Uterus (tissue), 4 donors: ENCODE measurements around the gene PDE3B. TPM values are rescaled to one million over a fixed set of nuclear protein-coding genes. Genes with fewer than 3 reads are reported as not detected.
"Not testable (repeated sequence)": the region's sequence is repeated elsewhere in the genome, so short reads cannot be mapped to it uniquely, and the experiment has no call there.

ENCODE experiments used
- DNase-seq, 2 donors: peaks; one replicate each; pipeline ENCODE4 v3.0.0-alpha.2; 2019 to 2020
- H3K27ac ChIP-seq, 2 donors: fragments of 200-600 bp; sonication (generic); 1 replicate in 1 of 2; 2 replicates in 1 of 2; pipeline ENCODE4 v1.5.1; 2016 to 2018
- H3K27me3 ChIP-seq, 2 donors: fragments of 200-600 bp; sonication (generic); one replicate each; pipeline ENCODE4 v1.5.1; 2018 to 2019; ENCODE audit warnings: control low read depth in 1 of 2
- H3K36me3 ChIP-seq, 2 donors: fragments of 200-600 bp; sonication (generic); one replicate each; pipeline ENCODE4 v1.5.1; 2019; ENCODE audit warnings: control low read depth in 1 of 2
- H3K4me1 ChIP-seq, 2 donors: fragments of 200-600 bp; sonication (generic); one replicate each; pipeline ENCODE4 v1.5.1; 2018 to 2019; ENCODE audit warnings: control low read depth in 1 of 2
- H3K4me3 ChIP-seq, 2 donors: fragments of 200-600 bp; sonication (generic); 1 replicate in 1 of 2; 2 replicates in 1 of 2; pipeline ENCODE4 v1.5.1; 2018 to 2019; ENCODE audit warnings: mild to moderate bottlenecking in 1 of 2
- H3K9me3 ChIP-seq, 2 donors: fragments of 200-600 bp; sonication (generic); one replicate each; pipeline ENCODE4 v1.5.1; 2019; ENCODE audit warnings: control low read depth in 1 of 2
- POLR2A ChIP-seq, 2 donors: fragments of 450-650 bp; IDR thresholded peaks; one replicate each; pipeline ENCODE4 v1.6.1; 2016; ENCODE audit warnings: antibody characterized with exemption in 2 of 2, mild to moderate bottlenecking in 1 of 2, moderate library complexity in 1 of 2
- intact Hi-C: fragments of 100-400 bp; cut with DNase I; formaldehyde crosslinking; loops from one replicate; pipeline ENCODE4 v1.15.1; 2023; ENCODE audit warnings: low total_unique reads
- total RNA-seq, 4 donors: library from RNA; depleted of rRNA in 3 of 4; stranded (reverse); fragments of >200 nt in 3 of 4; gene quantifications; one replicate each; pipeline versions ENCODE4 v1.1.0 to v1.2.4, GENCODE V29; 2014 to 2023
- TF ChIP-seq, protein P1 (sequence below), 4 experiments: fragments of 200-600 bp in 2 of 4; fragments of 450-650 bp in 2 of 4; sonication (generic) in 2 of 4; IDR thresholded peaks; one replicate each; pipeline ENCODE4 v1.5.1; 2016 to 2019; ENCODE audit warnings: antibody characterized with exemption in 4 of 4, mild to moderate bottlenecking in 2 of 4, moderate library complexity in 1 of 4
- donor health status: DM: yes; HTN: yes; CAD: no.

The PDE3B gene
- total RNA-seq, 4 donors from 2014 or later, result 1.5 to 10.8 (median 3.9) TPM

DNA sequence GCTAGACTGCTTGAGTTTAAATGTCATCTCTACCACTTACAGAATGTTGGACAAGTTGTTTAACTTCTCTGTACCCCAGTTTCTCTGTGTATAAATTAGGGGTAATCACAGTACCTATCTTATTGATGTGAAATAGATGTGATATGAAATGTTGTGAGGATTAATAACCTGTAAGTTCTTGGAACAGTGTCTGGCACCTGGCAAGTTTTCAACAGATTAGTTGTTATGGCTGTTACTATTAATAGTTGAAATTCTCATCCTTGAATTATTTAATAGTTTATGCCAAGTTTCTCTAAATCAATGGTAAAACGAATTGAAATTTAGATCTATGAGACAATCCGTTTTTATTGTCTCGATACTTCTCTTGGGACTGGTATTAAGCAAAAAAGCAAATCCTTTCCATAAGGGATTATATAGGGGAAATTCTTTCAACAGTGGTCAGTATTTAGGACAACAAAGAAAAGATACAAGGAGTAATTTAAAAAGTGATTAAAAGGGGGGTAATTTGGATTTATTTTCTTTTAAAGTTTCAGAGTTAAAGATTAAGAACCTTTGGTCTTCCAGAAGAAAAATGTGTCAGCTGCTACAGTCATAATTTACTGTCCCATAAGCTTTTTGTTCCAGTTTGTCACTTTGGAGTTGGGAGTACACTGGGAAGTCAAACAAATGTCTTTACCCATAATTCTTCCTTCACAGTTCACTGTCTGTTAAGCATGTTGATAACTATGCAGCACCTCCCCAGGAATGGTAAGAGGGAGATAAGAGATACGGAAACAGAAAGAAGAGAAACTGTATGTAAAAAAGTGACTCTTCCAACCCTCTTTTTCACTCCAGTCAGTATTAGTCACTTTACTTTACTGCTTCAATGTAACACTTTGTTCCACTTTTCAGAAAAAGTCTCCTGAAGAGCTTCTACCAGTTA is 13.2 kb downstream of the PDE3B start:
- Histone ChIP-seq H3K4me3 (no peak overlapping the region), H3K27ac (no peak overlapping the region), H3K4me1 (no peaks in the 10 kb centered on the region), H3K9me3 (no peaks in the 10 kb centered on the region), H3K27me3 (no peaks in the 10 kb centered on the region), H3K36me3 (no peaks in the 10 kb centered on the region)
- intact Hi-C loops, result no loop called here
- DNase-seq, result no peak
- TF ChIP-seq, protein P1, sequence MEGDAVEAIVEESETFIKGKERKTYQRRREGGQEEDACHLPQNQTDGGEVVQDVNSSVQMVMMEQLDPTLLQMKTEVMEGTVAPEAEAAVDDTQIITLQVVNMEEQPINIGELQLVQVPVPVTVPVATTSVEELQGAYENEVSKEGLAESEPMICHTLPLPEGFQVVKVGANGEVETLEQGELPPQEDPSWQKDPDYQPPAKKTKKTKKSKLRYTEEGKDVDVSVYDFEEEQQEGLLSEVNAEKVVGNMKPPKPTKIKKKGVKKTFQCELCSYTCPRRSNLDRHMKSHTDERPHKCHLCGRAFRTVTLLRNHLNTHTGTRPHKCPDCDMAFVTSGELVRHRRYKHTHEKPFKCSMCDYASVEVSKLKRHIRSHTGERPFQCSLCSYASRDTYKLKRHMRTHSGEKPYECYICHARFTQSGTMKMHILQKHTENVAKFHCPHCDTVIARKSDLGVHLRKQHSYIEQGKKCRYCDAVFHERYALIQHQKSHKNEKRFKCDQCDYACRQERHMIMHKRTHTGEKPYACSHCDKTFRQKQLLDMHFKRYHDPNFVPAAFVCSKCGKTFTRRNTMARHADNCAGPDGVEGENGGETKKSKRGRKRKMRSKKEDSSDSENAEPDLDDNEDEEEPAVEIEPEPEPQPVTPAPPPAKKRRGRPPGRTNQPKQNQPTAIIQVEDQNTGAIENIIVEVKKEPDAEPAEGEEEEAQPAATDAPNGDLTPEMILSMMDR (IDR thresholded peaks at IDR 0.05), result no peak
- no peak for TF ChIP-seq POLR2A (IDR thresholded peaks at IDR 0.05)

DNA sequence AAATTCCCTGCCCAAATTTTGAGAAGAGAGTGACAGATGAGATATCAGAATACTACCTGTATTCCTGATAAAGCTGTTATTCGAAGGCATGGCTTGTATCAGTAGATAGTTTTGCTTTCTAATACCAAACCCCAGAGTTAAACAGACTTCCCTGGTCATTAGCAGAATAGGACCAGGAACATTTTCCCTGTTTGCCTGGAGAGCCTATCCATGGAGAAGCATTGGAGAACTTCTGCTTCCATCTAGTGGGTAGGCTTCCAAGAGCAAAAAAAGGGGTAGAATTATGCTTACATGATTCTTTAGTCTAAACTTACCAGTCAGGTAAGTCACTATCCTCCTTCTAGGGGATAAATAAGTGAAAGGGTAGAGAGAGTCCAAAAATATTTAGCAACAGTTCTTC is 14.2 kb downstream of the PDE3B start:
- H3K4me3 ChIP-seq, result no peak overlapping the region
- H3K4me1 ChIP-seq, result no peaks in the 10 kb centered on the region
- H3K36me3 ChIP-seq, result no peaks in the 10 kb centered on the region
- DNase-seq, result no peak
- intact Hi-C loops, result no loop called here
- H3K9me3 ChIP-seq, result no peaks in the 10 kb centered on the region
- no peak for TF ChIP-seq POLR2A (IDR thresholded peaks at IDR 0.05)
- TF ChIP-seq, protein P1 (IDR thresholded peaks at IDR 0.05), result no peak
- no peak overlapping the region for H3K27ac ChIP-seq
- no peaks in the 10 kb centered on the region for H3K27me3 ChIP-seq

DNA sequence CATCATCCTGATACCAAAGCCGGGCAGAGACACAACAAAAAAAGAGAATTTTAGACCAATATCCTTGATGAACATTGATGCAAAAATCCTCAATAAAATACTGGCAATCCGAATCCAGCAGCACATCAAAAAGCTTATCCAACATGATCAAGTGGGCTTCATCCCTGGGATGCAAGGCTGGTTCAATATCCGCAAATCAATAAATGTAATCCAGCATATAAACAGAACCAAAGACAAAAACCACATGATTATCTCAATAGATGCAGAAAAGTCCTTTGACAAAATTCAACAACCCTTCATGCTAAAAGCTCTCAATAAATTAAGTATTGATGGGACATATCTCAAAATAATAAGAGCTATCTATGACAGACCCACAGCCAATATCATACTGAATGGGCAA is 21.3 kb downstream of the PDE3B start:
- H3K27me3 ChIP-seq, H3K27ac ChIP-seq, H3K36me3 ChIP-seq, DNase-seq, intact Hi-C loops, H3K4me3 ChIP-seq, H3K4me1 ChIP-seq, H3K9me3 ChIP-seq: not testable (repeated sequence)

DNA sequence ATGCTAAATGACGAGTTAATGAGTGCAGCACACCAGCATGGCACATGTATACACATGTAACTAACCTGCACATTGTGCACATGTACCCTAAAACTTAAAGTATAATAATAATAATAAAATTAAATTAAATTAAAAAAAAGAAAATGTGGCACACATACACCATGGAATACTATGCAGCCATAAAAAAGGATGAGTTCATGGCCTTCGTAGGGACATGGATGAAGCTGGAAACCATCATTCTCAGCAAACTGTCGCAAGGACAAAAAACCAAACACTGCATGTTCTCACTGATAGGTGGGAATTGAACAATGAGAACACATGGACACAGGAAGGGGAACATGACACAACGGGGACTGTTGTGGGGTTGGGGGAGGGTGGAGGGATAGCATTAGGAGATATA is 23.7 kb downstream of the PDE3B start:
- DNase-seq, H3K4me3 ChIP-seq, intact Hi-C loops, H3K9me3 ChIP-seq, H3K36me3 ChIP-seq, H3K27me3 ChIP-seq, H3K27ac ChIP-seq, H3K4me1 ChIP-seq: not testable (repeated sequence)

DNA sequence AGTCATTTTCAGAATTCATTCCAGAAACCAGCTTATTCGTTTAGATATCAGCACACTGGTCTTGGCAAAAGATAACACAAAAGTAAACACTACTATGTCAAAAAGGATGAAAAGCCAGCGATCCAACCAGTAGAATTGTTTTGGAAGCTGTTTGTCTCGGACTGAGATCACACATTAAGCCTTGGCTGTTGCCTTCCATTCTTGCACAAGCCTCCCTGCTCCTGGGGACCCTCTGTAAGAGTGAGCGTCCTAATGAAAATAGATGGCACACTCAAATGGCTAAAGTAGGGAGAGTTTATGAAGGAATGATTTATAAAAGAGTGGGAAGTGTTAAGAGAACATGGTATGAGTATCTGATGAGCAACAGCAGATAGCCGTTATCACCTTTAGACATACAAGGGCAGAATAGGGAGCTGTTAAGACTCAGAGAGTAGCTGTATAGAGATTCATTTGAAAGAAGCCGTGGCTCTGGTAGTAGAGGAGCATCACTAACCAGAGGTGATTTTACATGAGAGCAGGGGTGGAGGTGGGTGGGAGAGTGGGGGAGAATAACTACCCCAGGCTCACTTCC is 25.2 kb downstream of the PDE3B start:
- TF ChIP-seq, protein P1 (IDR thresholded peaks at IDR 0.05), result no peak
- no peak for TF ChIP-seq POLR2A (IDR thresholded peaks at IDR 0.05)
- H3K4me3 ChIP-seq, result no peak overlapping the region
- H3K27me3 ChIP-seq, result no peaks in the 10 kb centered on the region
- no peaks in the 10 kb centered on the region for H3K36me3 ChIP-seq
- H3K9me3 ChIP-seq, result no peaks in the 10 kb centered on the region
- DNase-seq, result no peak
- no peak overlapping the region for H3K27ac ChIP-seq
- intact Hi-C loops, result no loop called here
- H3K4me1 ChIP-seq, result no peaks in the 10 kb centered on the region

DNA sequence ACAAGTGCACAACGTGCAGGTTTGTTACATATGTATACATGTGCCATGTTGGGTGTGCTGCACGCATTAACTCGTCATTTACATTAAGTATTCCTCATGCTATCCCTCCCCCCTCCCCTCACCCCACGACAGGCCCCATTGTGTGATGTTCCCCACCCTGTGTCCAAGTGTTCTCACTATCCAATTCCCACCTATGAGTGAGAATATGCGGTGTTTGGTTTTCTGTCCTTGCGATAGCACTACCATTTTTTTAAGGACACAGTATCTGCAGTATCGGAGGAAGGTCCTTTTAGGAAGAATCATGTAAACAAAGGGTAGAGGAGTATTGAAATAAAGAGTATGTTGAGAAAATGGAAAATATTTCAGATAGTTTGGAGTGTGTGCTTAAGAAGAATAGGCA is 25.9 kb downstream of the PDE3B start:
- no peak for TF ChIP-seq POLR2A (IDR thresholded peaks at IDR 0.05)
- TF ChIP-seq, protein P1 (IDR thresholded peaks at IDR 0.05), result no peak
- no peaks in the 10 kb centered on the region for H3K4me1 ChIP-seq
- no peaks in the 10 kb centered on the region for H3K27me3 ChIP-seq
- no peak overlapping the region for H3K27ac ChIP-seq
- DNase-seq, result no peak
- H3K9me3 ChIP-seq, result no peaks in the 10 kb centered on the region
- H3K4me3 ChIP-seq, result no peak overlapping the region
- intact Hi-C loops, result no loop called here
- no peaks in the 10 kb centered on the region for H3K36me3 ChIP-seq
